ENCODE results near the gene SPHKAP. TPM values are rescaled to one million over a fixed set of nuclear protein-coding genes. Genes with fewer than 3 reads are reported as not detected.

Gene SPHKAP
- total RNA-seq, 4 donors from 2014 or later: 0.20 to 1.6 (median 1.5) TPM; not detected in 1

DNA sequence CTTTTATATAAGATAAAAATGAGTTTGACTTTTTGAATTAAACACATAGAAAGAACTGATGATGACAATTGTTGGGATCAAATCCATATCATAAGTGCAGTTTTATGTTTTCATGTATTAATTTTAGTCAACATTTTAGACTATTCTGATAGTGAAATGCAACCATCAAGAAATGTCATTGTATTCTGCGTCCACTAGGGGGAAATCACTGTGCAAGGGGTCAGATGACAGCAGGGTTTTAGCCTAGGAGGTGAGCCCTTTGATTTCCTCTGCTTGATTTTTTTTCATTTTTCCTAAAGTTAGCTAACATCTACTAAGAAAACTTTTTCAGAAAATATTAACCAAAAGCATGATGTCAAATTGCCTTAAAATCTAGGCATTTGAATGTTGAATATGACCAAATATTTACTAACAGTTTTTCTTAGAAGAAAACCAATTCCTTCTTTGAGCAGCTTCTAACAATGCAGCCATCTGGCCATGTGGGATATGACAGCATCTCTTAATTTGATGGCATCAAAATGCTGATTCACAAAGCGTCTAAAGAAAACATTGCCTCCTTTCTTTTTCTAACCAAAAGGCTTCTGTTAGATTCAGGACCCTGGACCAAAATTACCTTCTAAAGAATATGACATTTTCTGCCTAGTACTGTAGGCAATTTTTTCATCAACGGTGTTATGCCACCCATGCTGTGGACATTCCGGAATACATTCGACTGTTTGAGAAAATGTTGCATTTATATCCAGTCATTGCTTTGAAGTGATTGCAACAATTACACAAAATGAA lies 141.5 kb downstream of the SPHKAP start:
- no peak for DNase-seq
- intact Hi-C loops (cut with DNase I): no loop called here
- 71% methylated on average over 5 of the region's 5 CpGs for WGBS, 2 donors
- Histone ChIP-seq H3K36me3 (no peaks in the 10 kb centered on the region), H3K4me3 (replicated peaks in 1 of 3) (no peak overlapping the region), H3K9me3 (no peaks in the 10 kb centered on the region), H3K27me3 (no peaks in the 10 kb centered on the region), H3K4me1 (no peaks in the 10 kb centered on the region), H3K27ac (no peak overlapping the region)
- TF ChIP-seq POLR2A (IDR thresholded peaks at IDR 0.05): no peak
- TF ChIP-seq, protein P1, sequence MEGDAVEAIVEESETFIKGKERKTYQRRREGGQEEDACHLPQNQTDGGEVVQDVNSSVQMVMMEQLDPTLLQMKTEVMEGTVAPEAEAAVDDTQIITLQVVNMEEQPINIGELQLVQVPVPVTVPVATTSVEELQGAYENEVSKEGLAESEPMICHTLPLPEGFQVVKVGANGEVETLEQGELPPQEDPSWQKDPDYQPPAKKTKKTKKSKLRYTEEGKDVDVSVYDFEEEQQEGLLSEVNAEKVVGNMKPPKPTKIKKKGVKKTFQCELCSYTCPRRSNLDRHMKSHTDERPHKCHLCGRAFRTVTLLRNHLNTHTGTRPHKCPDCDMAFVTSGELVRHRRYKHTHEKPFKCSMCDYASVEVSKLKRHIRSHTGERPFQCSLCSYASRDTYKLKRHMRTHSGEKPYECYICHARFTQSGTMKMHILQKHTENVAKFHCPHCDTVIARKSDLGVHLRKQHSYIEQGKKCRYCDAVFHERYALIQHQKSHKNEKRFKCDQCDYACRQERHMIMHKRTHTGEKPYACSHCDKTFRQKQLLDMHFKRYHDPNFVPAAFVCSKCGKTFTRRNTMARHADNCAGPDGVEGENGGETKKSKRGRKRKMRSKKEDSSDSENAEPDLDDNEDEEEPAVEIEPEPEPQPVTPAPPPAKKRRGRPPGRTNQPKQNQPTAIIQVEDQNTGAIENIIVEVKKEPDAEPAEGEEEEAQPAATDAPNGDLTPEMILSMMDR (IDR thresholded peaks at IDR 0.05): peak in 4 of 6 experiments; percentile 44 to 56 (median 50)

DNA sequence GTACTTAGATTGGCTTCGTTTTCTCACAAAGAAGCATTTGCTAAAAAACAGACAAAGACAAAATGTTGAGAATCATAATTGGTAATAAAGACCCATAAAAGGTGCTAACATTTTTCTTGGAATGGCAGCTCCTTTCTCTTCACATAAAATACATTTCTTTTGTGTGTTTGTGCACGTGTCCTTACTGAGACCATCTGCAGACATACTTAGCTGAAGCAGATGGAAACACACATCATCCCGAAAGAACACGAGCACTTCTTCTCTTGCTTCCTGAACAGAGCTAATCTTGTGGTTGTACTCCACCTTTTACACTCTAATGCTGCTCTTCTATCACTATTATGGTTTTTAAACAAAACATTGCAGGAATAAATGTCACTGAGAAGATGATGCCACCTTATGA lies 142.5 kb downstream of the SPHKAP start:
- no peaks in the 10 kb centered on the region for H3K4me1 ChIP-seq
- 58 to 83% methylated on average over 4 of the region's 4 CpGs for WGBS, 2 donors
- no peaks in the 10 kb centered on the region for H3K9me3 ChIP-seq
- intact Hi-C loops (cut with DNase I): no loop called here
- H3K27ac ChIP-seq: no peak overlapping the region
- no peak overlapping the region for H3K4me3 ChIP-seq (replicated peaks in 1 of 3)
- H3K27me3 ChIP-seq: no peaks in the 10 kb centered on the region
- no peaks in the 10 kb centered on the region for H3K36me3 ChIP-seq
- TF ChIP-seq, protein P1 (IDR thresholded peaks at IDR 0.05): no peak
- no peak for TF ChIP-seq POLR2A (IDR thresholded peaks at IDR 0.05)
- DNase-seq: no peak

DNA sequence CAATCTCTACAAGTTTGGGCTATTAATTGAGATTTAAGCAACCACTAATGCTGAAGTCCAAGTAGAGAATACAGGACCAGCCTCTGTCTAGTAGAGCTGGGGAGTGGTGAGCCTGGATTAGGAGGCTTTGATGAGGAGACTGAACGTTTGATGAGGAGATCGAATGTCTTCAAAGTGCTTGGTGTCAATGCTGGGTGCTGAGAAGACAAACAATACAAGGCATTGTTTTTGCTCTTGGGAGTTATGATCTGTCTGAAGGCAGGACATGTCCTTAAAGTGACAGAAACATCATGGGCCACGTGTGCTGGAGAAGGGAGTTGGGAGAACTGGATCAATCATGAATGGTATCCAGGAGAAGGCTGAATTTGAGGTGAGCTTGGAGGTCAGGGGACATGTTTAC lies 143.6 kb downstream of the SPHKAP start:
- 48 to 54% methylated on average over 3 of the region's 3 CpGs for WGBS, 2 donors
- H3K9me3 ChIP-seq: no peaks in the 10 kb centered on the region
- DNase-seq: no peak
- intact Hi-C loops (cut with DNase I): no loop called here
- H3K27ac ChIP-seq: no peak overlapping the region
- TF ChIP-seq, protein P1 (IDR thresholded peaks at IDR 0.05): no peak
- TF ChIP-seq POLR2A (IDR thresholded peaks at IDR 0.05): no peak
- H3K4me3 ChIP-seq (replicated peaks in 1 of 3): no peak overlapping the region
- no peaks in the 10 kb centered on the region for H3K27me3 ChIP-seq
- H3K36me3 ChIP-seq: no peaks in the 10 kb centered on the region
- no peaks in the 10 kb centered on the region for H3K4me1 ChIP-seq

DNA sequence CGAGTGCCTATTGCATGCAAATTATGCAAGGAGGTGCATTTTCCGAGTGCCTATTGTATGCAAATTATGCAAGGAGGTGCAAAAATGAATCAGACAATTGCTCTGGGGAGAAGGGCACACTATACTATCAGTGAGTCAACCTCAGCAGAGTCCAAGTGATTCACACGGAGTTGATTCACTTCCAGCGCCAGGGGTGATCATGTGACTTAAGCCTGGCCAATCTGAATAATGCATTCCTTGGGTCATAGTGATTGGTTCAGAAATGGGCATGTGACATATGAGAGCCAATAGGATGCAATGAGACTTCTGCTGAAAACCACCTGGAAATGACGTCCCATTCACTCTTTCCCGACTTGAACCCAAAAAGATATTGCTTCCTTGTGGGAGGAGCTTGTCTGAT lies 157.9 kb downstream of the SPHKAP start:
- 84 to 88% methylated on average over 6 of the region's 6 CpGs for WGBS, 2 donors
- TF ChIP-seq POLR2A (IDR thresholded peaks at IDR 0.05): no peak
- TF ChIP-seq, protein P1 (IDR thresholded peaks at IDR 0.05): no peak
- intact Hi-C loops (cut with DNase I): no loop called here
- Histone ChIP-seq H3K9me3 (no peaks in the 10 kb centered on the region), H3K27ac (no peak overlapping the region), H3K4me1 (no peaks in the 10 kb centered on the region), H3K27me3 (no peaks in the 10 kb centered on the region), H3K4me3 (replicated peaks in 1 of 3) (no peak overlapping the region), H3K36me3 (no peaks in the 10 kb centered on the region)
- no peak for DNase-seq

DNA sequence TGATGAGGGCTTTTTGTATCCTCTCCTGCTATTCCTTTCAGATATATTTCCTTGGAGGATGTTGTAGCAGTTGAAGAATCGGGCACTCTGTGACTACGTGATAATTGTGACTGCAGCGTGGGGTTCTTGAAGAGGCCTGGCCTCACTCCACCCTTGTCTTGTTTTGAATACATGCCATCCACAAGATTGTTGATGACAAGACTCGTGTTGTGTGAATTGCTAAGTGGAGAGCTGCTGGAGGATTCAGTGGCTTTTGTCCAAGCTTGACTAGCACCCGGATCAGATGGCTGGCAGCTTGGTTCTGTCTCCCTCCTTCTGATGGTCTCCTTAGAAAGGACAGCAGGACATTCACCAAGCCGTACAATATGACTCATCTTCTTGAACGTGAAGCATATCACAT lies 163.2 kb downstream of the SPHKAP start:
- no peaks in the 10 kb centered on the region for H3K27me3 ChIP-seq
- H3K9me3 ChIP-seq: no peaks in the 10 kb centered on the region
- whole genome bisulfite sequencing, 2 donors: 75 to 85% methylated on average over 7 of the region's 7 CpGs
- DNase-seq: no peak
- intact Hi-C loops (cut with DNase I): no loop called here
- no peaks in the 10 kb centered on the region for H3K36me3 ChIP-seq
- no peak for TF ChIP-seq POLR2A (IDR thresholded peaks at IDR 0.05)
- TF ChIP-seq, protein P1 (IDR thresholded peaks at IDR 0.05): no peak
- H3K4me1 ChIP-seq: no peaks in the 10 kb centered on the region
- no peak overlapping the region for H3K27ac ChIP-seq
- H3K4me3 ChIP-seq (replicated peaks in 1 of 3): no peak overlapping the region

All from thyroid gland (tissue), 4 donors.